Type B pancreatic cell (in vitro differentiated cells): ENCODE data around the gene PLP2. TPM values are rescaled to one million over a fixed set of nuclear protein-coding genes. Genes with fewer than 3 reads are reported as not detected.

ENCODE experiments used
- DNase-seq: peaks from one replicate; pipeline ENCODE4 v3.0.0; 2021; ENCODE audit warnings: mixed read lengths; ENCODE audit not compliant: unreplicated experiment; ENCODE audit errors: extremely low spot score
- H3K27ac Mint-ChIP-seq: 2 replicates; pipeline ENCODE4 v1.8.0; 2021; ENCODE audit warnings: mild to moderate bottlenecking, mixed read lengths
- H3K27me3 Mint-ChIP-seq: 2 replicates; pipeline ENCODE4 v1.8.0; 2021; ENCODE audit warnings: mixed read lengths
- H3K36me3 Mint-ChIP-seq: 2 replicates; pipeline ENCODE4 v1.8.0; 2021; ENCODE audit warnings: mixed read lengths
- H3K4me1 Mint-ChIP-seq: one replicate; pipeline ENCODE4 v1.8.0; 2021; ENCODE audit warnings: mixed read lengths; ENCODE audit not compliant: unreplicated experiment
- H3K4me3 Mint-ChIP-seq: 2 replicates; pipeline ENCODE4 v1.8.0; 2021; ENCODE audit warnings: mild to moderate bottlenecking, mixed read lengths
- H3K9me3 Mint-ChIP-seq: 2 replicates; pipeline ENCODE4 v1.8.0; 2021; ENCODE audit warnings: mixed read lengths
- CTCF ChIP-seq: fragments of 200-600 bp; sonication (generic); conservative IDR thresholded peaks from 2 replicates; pipeline ENCODE4 v1.5.0; 2021; ENCODE audit warnings: antibody characterized with exemption, mild to moderate bottlenecking
- total RNA-seq: library from RNA; stranded (reverse); gene quantifications from 2 replicates; pipeline ENCODE4 v1.2.1, GENCODE V29; 2021; ENCODE audit warnings: low replicate concordance

PLP2 gene
- total RNA-seq, 1 donor from 2014 or later: 28.2 TPM

- Mint-ChIP-seq H3K4me3 (peak within 1 kb of the TSS; percentile 67), H3K9me3 (no peaks in the 10 kb centered on the region), H3K27ac (no peak within 1 kb of the TSS), H3K4me1 (no peaks in the 10 kb centered on the region), H3K36me3 (no peaks in the 10 kb centered on the region), H3K27me3 (peaks cover 13% of the 10 kb centered on the region)
- no peak for TF ChIP-seq CTCF
- DNase-seq: peak; percentile 91
Measured at GRCh38 chrX:49199906-49200771, 28.4 kb downstream of the PLP2 start, which contains the start of gene SYP. SYP (minus strand) TSS chrX:49200193; CDS start chrX:49200186, 7 bp downstream.

GRCh38 chrX:49202022-49202421 lies 30.3 kb downstream of the PLP2 start:
- Mint-ChIP-seq H3K27ac (no peak overlapping the region), H3K4me1 (no peaks in the 10 kb centered on the region), H3K36me3 (no peaks in the 10 kb centered on the region), H3K27me3 (peaks cover 13% of the 10 kb centered on the region), H3K4me3 (no peak overlapping the region), H3K9me3 (no peaks in the 10 kb centered on the region)
- no peak for TF ChIP-seq CTCF
- DNase-seq: no peak

- DNase-seq: no peak
- peaks cover 5% of the 10 kb centered on the region for H3K27me3 Mint-ChIP-seq
- no peaks in the 10 kb centered on the region for H3K36me3 Mint-ChIP-seq
- no peak overlapping the region for H3K4me3 Mint-ChIP-seq
- no peaks in the 10 kb centered on the region for H3K9me3 Mint-ChIP-seq
- TF ChIP-seq CTCF: no peak
- no peaks in the 10 kb centered on the region for H3K4me1 Mint-ChIP-seq
- no peak overlapping the region for H3K27ac Mint-ChIP-seq
Measured at GRCh38 chrX:49203536-49203935, 31.8 kb downstream of the PLP2 start.

GRCh38 chrX:49204017-49204416 lies 32.3 kb downstream of the PLP2 start:
- Mint-ChIP-seq H3K4me1 (no peaks in the 10 kb centered on the region), H3K4me3 (no peak overlapping the region), H3K36me3 (no peaks in the 10 kb centered on the region), H3K9me3 (no peaks in the 10 kb centered on the region), H3K27ac (no peak overlapping the region), H3K27me3 (peaks cover under 1% of the 10 kb centered on the region)
- DNase-seq: no peak
- no peak for TF ChIP-seq CTCF

GRCh38 chrX:49204709-49205108 lies 33.0 kb downstream of the PLP2 start:
- Mint-ChIP-seq H3K4me3 (no peak overlapping the region), H3K4me1 (no peaks in the 10 kb centered on the region), H3K27ac (no peak overlapping the region), H3K36me3 (no peaks in the 10 kb centered on the region), H3K9me3 (no peaks in the 10 kb centered on the region), H3K27me3 (no peaks in the 10 kb centered on the region)
- TF ChIP-seq CTCF: no peak
- no peak for DNase-seq
